ENCODE data around the gene IL17RB.

Gene IL17RB

GRCh38 chr3:53865732-53866499, 19.5 kb downstream of the IL17RB start:
- no peak for DNase-seq

- DNase-seq, result no peak
These were observed 34.3 kb downstream of the IL17RB start for GRCh38 chr3:53880396-53881345.

- peak; percentile 96 for DNase-seq
These were observed 35.6 kb downstream of the IL17RB start, which contains the start of gene ACTR8 for GRCh38 chr3:53881691-53882593. TSS of gene ACTR8 (minus strand) at chr3:53882152. CDS start at chr3:53882101, 51 bp downstream.

- DNase-seq, result no peak
These were observed 36.6 kb downstream of the IL17RB start for GRCh38 chr3:53883008-53883407.

- DNase-seq, result no peak
These were observed 38.3 kb downstream of the IL17RB start for GRCh38 chr3:53884623-53885022.

- DNase-seq, result no peak
These were observed 38.9 kb downstream of the IL17RB start for GRCh38 chr3:53885239-53885638.

GRCh38 chr3:53887446-53887845, 41.1 kb downstream of the IL17RB start:
- DNase-seq, result no peak

GRCh38 chr3:53888232-53888631, 41.9 kb downstream of the IL17RB start:
- DNase-seq, result no peak

GRCh38 chr3:53890726-53891475, 44.5 kb downstream of the IL17RB start:
- DNase-seq, result no peak

GRCh38 chr3:53891497-53892285, 45.3 kb downstream of the IL17RB start, which contains the start of gene SELENOK:
TSS of gene SELENOK (minus strand) at chr3:53891859.
- DNase-seq, result peak; percentile 96

- DNase-seq, result no peak
These were observed 45.9 kb downstream of the IL17RB start for GRCh38 chr3:53892286-53892637.

GRCh38 chr3:53899750-53900149, 53.4 kb downstream of the IL17RB start:
- no peak for DNase-seq

GRCh38 chr3:53900666-53901331, 54.4 kb downstream of the IL17RB start:
- DNase-seq, result no peak

GRCh38 chr3:53902067-53902466, 55.7 kb downstream of the IL17RB start:
- no peak for DNase-seq

GRCh38 chr3:53902711-53903110, 56.3 kb downstream of the IL17RB start:
- DNase-seq, result no peak

GRCh38 chr3:53913401-53913800, 67.0 kb downstream of the IL17RB start:
- DNase-seq, result no peak
